Nephron (organoid): ENCODE data around the gene PHPT1.
A peak's percentile ranks its signal among the peaks of the same experiment; 100 is the strongest.
"Not testable (repeated sequence)": the region's sequence is repeated elsewhere in the genome, so short reads cannot be mapped to it uniquely, and the experiment has no call there.

Experiments
- H3K27ac Mint-ChIP-seq, 3 experiments: 2 replicates each; pipeline ENCODE4 v1.8.0; 2020; ENCODE audit warnings: mixed read lengths in 3 of 3, mild to moderate bottlenecking in 2 of 3, moderate library complexity in 1 of 3
- H3K27me3 Mint-ChIP-seq: 2 replicates; pipeline ENCODE4 v1.8.0; 2021; ENCODE audit warnings: low read depth, mild to moderate bottlenecking, moderate library complexity, mixed read lengths
- H3K36me3 Mint-ChIP-seq: 2 replicates; pipeline ENCODE4 v1.8.0; 2020; ENCODE audit warnings: low read depth, mixed read lengths
- H3K4me1 Mint-ChIP-seq: 2 replicates; pipeline ENCODE4 v1.8.0; 2020; ENCODE audit warnings: mixed read lengths
- H3K4me3 Mint-ChIP-seq, 3 experiments: 2 replicates each; pipeline ENCODE4 v1.8.0; 2020; ENCODE audit warnings: mild to moderate bottlenecking in 3 of 3, mixed read lengths in 3 of 3, moderate library complexity in 2 of 3
- H3K9me3 Mint-ChIP-seq: 2 replicates; pipeline ENCODE4 v1.8.0; 2020; ENCODE audit warnings: mixed read lengths
- TF ChIP-seq, protein P1 (sequence below), 3 experiments: fragments of 200-600 bp; sonication (generic); IDR thresholded peaks; one replicate each; pipeline ENCODE4 v1.5.0; 2021; ENCODE audit warnings: antibody characterized with exemption in 3 of 3; ENCODE audit not compliant: unreplicated experiment in 3 of 3

The PHPT1 gene

DNA sequence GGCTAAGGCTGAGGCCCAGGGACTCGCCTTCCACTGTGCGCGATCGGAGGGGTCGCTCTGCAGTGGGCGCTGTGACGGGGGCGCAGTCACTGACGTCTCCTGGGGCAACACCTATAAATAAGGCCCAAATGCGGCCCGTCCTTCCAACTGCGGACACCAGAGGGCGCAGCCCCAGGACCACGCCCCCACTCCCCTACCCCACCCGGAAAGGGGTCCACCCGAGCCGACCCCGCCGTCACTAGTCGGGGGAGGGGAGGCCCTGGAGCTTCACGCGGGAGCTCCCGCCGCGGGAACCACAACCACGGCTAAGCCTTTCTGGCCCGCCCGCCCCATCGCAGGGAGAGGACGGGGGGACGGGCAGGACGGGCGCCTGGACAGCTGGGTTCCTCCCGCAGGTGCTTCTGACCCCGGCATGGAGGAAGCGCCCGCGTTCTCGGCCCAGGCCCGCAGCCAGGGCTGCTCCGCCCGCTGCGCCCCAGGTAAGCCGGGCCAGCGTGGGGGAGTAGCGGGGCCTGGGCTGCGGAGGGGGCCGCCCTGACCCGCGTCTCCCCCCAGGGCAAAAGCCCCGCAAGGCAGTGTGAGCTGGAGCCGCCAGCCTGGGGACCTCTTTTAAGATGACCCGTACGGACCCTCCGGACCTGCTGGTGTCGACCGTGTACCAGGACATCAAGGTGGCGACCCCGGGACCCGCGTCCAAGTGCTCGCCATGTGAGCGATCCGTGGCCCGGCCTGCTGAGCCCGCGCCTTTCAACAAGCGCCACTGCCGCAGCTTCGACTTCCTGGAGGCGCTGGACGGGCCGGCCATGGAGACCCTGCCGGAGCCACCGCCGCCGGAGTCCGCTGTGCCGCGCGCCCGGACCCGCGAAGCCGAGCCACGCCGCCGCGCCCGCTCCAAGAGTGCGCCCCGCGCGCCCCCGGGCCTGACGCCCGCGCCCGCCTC is 5.1 kb upstream of the PHPT1 start:
- H3K4me3 Mint-ChIP-seq = peak overlapping the region in 1 of 3 experiments; percentile 48
- H3K4me1 Mint-ChIP-seq = peaks cover 25% of the 10 kb centered on the region
- TF ChIP-seq, protein P1, sequence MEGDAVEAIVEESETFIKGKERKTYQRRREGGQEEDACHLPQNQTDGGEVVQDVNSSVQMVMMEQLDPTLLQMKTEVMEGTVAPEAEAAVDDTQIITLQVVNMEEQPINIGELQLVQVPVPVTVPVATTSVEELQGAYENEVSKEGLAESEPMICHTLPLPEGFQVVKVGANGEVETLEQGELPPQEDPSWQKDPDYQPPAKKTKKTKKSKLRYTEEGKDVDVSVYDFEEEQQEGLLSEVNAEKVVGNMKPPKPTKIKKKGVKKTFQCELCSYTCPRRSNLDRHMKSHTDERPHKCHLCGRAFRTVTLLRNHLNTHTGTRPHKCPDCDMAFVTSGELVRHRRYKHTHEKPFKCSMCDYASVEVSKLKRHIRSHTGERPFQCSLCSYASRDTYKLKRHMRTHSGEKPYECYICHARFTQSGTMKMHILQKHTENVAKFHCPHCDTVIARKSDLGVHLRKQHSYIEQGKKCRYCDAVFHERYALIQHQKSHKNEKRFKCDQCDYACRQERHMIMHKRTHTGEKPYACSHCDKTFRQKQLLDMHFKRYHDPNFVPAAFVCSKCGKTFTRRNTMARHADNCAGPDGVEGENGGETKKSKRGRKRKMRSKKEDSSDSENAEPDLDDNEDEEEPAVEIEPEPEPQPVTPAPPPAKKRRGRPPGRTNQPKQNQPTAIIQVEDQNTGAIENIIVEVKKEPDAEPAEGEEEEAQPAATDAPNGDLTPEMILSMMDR (IDR thresholded peaks at IDR 0.05; ENCODE audit: unreplicated experiment in 3 of 3) = peak; percentile 50 to 69 (median 57)
- not testable (repeated sequence) for H3K27me3 Mint-ChIP-seq, H3K27ac Mint-ChIP-seq, H3K9me3 Mint-ChIP-seq, H3K36me3 Mint-ChIP-seq

DNA sequence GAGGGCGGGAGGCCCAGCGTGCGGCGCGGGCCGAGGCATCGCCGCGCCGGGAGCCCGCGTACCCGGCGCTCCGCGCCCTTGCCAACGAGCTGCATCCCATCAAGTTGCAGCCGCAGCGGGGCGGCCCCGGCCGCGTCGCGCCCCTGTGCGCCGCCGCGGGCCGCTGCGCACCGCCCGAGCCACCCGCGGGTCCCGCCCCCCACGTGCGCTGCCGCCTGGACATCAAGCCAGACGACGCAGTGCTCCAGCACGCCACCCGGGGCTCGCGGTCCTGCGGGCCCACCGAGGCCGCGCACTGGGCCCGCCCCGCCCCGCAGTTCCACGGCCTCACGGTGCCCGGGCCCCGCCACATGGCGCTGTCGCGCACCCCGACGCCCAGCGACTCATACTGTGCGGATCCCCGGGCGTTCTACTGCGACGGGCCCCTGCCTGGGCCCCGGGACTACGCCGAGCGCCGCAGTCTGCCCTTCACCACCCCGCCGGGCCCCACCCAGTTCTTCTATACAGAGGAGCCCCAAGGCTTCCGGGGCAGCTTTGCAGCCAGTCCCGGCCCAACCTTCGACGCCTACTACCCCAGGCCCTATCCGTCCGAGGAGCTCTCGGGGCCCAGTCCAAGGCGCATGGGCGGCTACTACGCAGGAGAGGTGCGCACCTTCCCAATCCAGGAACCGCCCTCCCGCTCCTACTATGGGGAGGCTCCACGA is 4.3 kb upstream of the PHPT1 start:
- H3K9me3 Mint-ChIP-seq = no peaks in the 10 kb centered on the region
- H3K4me3 Mint-ChIP-seq = no peak overlapping the region
- H3K4me1 Mint-ChIP-seq = peaks cover 22% of the 10 kb centered on the region
- no peak overlapping the region for H3K27ac Mint-ChIP-seq
- no peaks in the 10 kb centered on the region for H3K36me3 Mint-ChIP-seq
- TF ChIP-seq, protein P1 (IDR thresholded peaks at IDR 0.05; ENCODE audit: unreplicated experiment in 3 of 3) = no peak
- no peaks in the 10 kb centered on the region for H3K27me3 Mint-ChIP-seq

DNA sequence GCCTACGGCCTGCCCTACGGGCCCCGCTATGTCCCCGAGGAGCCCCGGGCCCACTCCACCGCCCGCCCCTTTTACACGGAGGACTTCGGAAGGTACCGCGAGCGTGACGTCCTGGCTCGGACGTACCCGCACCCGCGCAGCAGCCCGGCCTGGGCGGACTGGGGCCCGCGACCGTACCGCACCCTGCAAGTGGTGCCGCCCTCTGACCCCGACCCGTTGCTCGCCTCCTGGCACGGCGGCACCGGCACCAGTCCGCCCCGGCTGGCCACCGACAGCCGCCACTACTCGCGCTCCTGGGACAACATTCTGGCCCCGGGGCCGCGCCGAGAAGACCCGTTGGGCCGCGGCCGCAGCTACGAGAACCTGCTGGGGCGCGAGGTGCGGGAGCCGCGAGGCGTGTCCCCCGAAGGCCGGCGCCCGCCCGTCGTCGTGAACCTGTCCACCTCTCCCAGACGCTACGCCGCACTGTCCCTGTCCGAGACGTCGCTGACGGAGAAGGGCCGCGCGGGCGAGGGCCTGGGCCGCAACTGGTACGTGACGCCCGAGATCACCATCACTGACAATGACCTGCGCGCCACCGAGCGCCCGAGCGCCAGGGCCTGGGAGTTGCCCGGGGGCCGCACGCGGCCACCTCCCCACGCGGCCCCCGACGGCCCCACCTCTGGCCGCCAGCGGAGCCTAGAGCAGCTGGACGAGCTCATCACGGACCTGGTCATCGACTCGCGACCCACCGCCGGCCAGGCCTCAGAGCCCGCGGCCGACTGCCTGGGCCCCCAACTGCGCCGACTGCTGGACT is 3.5 kb upstream of the PHPT1 start:
- no peaks in the 10 kb centered on the region for H3K36me3 Mint-ChIP-seq
- no peak overlapping the region for H3K27ac Mint-ChIP-seq
- H3K9me3 Mint-ChIP-seq = no peaks in the 10 kb centered on the region
- H3K4me1 Mint-ChIP-seq = peaks cover 15% of the 10 kb centered on the region
- TF ChIP-seq, protein P1 (IDR thresholded peaks at IDR 0.05; ENCODE audit: unreplicated experiment in 3 of 3) = no peak
- no peak overlapping the region for H3K4me3 Mint-ChIP-seq
- H3K27me3 Mint-ChIP-seq = no peaks in the 10 kb centered on the region

DNA sequence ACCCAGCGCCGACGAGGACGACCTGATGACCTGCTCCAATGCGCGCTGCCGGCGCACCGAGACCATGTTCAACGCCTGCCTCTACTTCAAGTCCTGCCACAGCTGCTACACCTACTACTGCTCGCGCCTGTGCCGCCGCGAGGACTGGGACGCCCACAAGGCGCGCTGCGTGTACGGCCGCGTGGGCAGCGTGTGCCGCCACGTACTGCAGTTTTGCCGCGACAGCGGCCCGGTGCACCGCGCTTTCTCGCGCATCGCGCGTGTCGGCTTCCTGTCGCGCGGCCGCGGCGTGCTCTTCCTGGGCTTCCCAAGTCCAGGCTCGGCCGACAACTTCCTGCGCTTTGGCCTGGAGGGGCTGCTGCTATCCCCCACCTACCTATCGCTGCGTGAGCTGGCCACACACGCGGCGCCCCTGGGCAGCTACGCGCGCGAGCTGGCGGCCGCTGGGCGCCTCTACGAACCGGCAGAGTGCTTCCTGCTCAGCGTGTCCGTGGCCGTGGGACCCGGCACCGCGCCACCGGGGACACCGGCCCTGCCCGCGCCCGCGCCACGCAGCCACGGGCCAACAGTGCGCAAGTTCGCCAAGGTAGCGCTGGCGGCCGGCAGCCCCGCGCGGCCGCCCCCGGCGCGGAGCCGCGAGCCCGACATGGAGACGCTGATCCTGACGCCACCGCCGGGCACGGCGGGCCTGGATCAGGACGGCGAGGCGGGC is 2.7 kb upstream of the PHPT1 start:
- Mint-ChIP-seq H3K27me3 (no peaks in the 10 kb centered on the region), H3K36me3 (no peaks in the 10 kb centered on the region), H3K9me3 (no peaks in the 10 kb centered on the region), H3K4me3 (no peak overlapping the region), H3K27ac (peak overlapping the region in 2 of 3 experiments; percentile 97), H3K4me1 (peaks cover 7% of the 10 kb centered on the region)
- TF ChIP-seq, protein P1 (IDR thresholded peaks at IDR 0.05; ENCODE audit: unreplicated experiment in 3 of 3) = no peak

DNA sequence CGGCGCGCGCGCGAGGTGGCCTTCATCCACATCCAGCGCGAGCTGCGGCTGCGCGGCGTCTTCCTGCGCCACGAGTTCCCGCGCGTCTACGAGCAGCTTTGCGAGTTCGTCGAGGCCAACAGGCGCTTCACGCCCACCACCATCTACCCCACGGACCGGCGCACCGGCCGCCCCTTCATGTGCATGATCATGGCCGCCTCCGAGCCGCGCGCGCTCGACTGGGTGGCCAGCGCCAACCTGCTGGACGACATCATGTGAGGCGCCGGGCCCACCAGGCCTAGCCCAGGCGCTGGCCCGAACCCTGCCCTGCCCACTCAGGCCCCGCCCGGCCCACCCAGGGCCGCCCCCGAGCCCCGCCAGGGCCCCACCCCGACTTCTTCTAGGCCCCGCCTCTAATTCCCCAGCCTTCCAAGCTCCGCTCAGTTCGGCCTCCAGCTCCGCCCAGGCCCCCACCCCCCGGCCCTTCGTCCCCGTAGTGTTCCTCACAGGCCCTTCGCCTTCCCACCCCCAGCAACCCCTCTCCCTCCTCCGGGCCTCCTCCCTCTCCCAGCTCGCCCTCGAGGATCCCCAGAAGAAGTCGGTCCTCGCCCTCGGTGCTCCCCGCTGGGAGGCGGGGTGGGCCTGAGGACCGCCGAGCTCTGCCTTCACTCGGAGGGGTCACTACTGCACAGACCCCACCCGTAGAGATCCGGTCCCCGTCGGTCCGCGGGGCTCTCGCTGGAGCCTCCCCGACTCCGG is 2.0 kb upstream of the PHPT1 start:
- H3K4me3 Mint-ChIP-seq = peak overlapping the region; percentile 95 to 97 (median 96)
- H3K27me3 Mint-ChIP-seq = no peaks in the 10 kb centered on the region
- peaks cover under 1% of the 10 kb centered on the region for H3K4me1 Mint-ChIP-seq
- H3K9me3 Mint-ChIP-seq = no peaks in the 10 kb centered on the region
- H3K27ac Mint-ChIP-seq = peak overlapping the region; percentile 94 to 97 (median 97)
- TF ChIP-seq, protein P1 (IDR thresholded peaks at IDR 0.05; ENCODE audit: unreplicated experiment in 3 of 3) = no peak
- no peaks in the 10 kb centered on the region for H3K36me3 Mint-ChIP-seq
